ENCODE data around the gene GRID1.

Gene GRID1

GRCh38 chr10:86204421-86205305 lies 161.9 kb downstream of the GRID1 start:
- no peak for DNase-seq

- peak; percentile 19 for DNase-seq
Measured at GRCh38 chr10:86203162-86203905, 163.3 kb downstream of the GRID1 start.

GRCh38 chr10:86202226-86202735 lies 164.3 kb downstream of the GRID1 start:
- no peak for DNase-seq

GRCh38 chr10:86200867-86201266 lies 165.7 kb downstream of the GRID1 start:
- DNase-seq: no peak

- no peak for DNase-seq
Measured at GRCh38 chr10:86200269-86200668, 166.3 kb downstream of the GRID1 start.

GRCh38 chr10:86199041-86199440 lies 167.6 kb downstream of the GRID1 start:
- DNase-seq: peak; percentile 27

- DNase-seq: no peak
Measured at GRCh38 chr10:86198271-86198670, 168.3 kb downstream of the GRID1 start.

GRCh38 chr10:86197166-86197790 lies 169.3 kb downstream of the GRID1 start:
- DNase-seq: no peak

- no peak for DNase-seq
Measured at GRCh38 chr10:86195521-86196157, 171.0 kb downstream of the GRID1 start.

- no peak for DNase-seq
Measured at GRCh38 chr10:86194684-86195083, 171.9 kb downstream of the GRID1 start.

GRCh38 chr10:86193841-86194240 lies 172.8 kb downstream of the GRID1 start:
- no peak for DNase-seq

- DNase-seq: no peak
Measured at GRCh38 chr10:86192691-86193090, 173.9 kb downstream of the GRID1 start.

- no peak for DNase-seq
Measured at GRCh38 chr10:86192147-86192546, 174.4 kb downstream of the GRID1 start.

- DNase-seq: no peak
Measured at GRCh38 chr10:86191686-86192085, 174.9 kb downstream of the GRID1 start.

- DNase-seq: no peak
Measured at GRCh38 chr10:86191166-86191565, 175.4 kb downstream of the GRID1 start.

- no peak for DNase-seq
Measured at GRCh38 chr10:86190291-86190690, 176.3 kb downstream of the GRID1 start.

GRCh38 chr10:86189891-86190290 lies 176.7 kb downstream of the GRID1 start:
- no peak for DNase-seq

GRCh38 chr10:86188796-86189558 lies 177.6 kb downstream of the GRID1 start:
- DNase-seq: no peak

- no peak for DNase-seq
Measured at GRCh38 chr10:86188326-86188725, 178.3 kb downstream of the GRID1 start.

- no peak for DNase-seq
Measured at GRCh38 chr10:86187499-86188239, 178.9 kb downstream of the GRID1 start.

- DNase-seq: no peak
Measured at GRCh38 chr10:86186633-86187032, 180.0 kb downstream of the GRID1 start.
